Left colon (tissue), 2 donors: ENCODE results near the gene DNAH14. TPM values are rescaled to one million over a fixed set of nuclear protein-coding genes. Genes with fewer than 3 reads are reported as not detected.

Experiments used
- ATAC-seq: fragments of 200-7000 bp; cut with Tn5 transposase; one replicate; pipeline ENCODE4 v1.9.1; 2020; ENCODE audit warnings: mild to moderate bottlenecking, moderate library complexity
- DNase-seq, 2 donors: peaks; one replicate each; pipeline ENCODE4 v3.0.0-alpha.2; 2020
- intact Hi-C, 2 donors: fragments of 100-400 bp; cut with DNase I in 1 of 2; cut with micrococcal nuclease in 1 of 2; formaldehyde crosslinking; loops; one replicate each; pipeline versions ENCODE4 v1.11.2 to v1.14.0; 2022; cut with DNase I, micrococcal nuclease
- total RNA-seq, 2 donors: library from RNA; stranded (reverse); fragmentation: NEBNext Ultra II Directional; extraction: Animal tissue kit (Norgen Biotek cat#: 25700); gene quantifications; one replicate each; pipeline ENCODE4 v1.2.1, GENCODE V29; 2021
- donor health status: DM: no; HTN: no; CAD: no.
- donor health status: DM: yes; HTN: yes; CAD: no.

Gene DNAH14
- total RNA-seq, 2 donors from 2014 or later = 7.2 to 12.3 TPM

DNA sequence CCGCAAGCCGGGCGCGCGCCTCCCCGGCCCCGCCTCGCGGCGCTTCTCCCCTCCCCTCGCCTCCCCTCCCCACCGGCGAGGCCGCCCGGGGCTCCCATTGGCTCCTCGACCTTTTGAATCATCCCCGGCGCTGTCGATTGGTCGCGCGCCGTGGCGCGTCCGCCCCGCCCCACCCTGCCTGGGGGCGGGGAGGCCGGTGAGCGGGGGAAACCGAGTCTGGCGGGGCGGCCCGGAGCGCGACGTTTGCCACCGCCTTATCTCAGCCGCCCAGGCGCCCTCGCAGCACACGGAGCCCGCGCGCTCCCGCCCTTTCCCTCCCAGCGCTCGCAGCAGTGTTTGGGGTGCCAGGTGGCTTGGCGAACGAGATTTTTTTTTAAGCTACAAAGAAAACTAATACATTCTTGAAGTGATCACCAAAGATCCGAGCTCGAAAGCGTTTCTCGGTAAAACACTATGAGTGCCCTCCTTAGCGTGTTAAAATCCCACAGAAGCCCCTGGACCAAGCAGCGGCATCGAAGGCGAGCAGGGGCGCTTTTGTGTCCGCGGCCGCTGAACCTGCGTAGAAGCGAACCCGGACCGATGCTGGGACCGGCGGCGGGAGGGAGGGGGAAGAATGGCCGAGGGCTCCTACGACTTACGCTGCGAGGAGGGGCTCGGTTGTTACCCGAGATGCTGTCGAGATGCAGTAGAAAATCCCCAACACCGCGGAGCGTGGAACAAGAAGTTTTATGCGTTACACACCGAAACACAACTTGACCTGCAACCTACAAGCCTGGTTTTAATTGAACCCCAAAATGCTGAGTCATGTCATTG, 498.8 kb downstream of the DNAH14 start:
- peak; percentile 89 for ATAC-seq
- intact Hi-C loops = no loop called here
- peak; percentile 93 to 95 for DNase-seq

DNA sequence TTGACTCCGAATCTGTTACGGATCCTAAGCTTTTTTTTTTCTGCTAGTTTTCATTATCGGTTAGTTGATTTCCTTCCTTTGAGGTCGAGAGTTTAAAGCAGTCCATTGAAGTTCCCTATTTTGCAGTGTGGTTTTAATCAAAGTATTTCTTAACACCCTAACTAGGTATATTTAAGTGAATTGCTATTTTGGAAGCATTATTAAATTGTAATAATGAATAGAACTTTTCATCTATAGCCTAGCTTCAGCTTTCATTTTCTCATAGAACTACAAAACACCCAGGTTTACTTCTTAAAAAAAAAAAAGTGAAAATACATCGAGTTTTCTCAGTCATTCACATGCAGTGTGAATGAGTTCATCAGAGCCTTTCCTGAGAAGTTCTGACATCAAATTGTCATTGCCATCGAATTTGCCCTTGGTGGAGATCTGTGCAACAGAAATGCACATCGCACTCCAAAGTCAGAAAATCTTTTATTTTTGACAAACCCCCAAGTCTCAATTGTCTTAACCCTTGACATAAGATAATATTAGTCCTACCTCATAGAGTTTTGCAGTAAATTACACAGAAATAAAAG, 499.5 kb downstream of the DNAH14 start:
- intact Hi-C loops = no loop called here
- DNase-seq (no peak), ATAC-seq (no peak)

DNA sequence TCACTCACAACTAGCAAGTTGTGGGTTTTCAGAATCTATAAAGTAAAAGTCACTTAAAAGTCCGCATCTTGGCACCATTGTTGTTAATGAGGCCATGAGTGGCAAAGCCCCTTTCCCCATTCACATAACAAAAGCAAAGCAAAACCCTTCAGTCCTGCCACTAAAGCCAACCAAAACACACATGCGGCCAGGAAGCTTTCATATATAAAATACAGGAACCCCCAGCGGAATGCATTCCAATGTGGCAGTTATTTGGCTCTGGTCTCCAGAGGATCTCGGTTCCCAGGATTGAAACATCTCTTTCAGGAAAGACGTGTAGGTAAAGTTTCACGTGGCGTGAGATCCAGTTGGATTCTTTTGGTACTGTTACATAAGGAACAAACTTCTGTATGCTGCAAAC, 500.8 kb downstream of the DNAH14 start:
- DNase-seq (no peak), ATAC-seq (no peak)
- intact Hi-C loops = no loop called here

DNA sequence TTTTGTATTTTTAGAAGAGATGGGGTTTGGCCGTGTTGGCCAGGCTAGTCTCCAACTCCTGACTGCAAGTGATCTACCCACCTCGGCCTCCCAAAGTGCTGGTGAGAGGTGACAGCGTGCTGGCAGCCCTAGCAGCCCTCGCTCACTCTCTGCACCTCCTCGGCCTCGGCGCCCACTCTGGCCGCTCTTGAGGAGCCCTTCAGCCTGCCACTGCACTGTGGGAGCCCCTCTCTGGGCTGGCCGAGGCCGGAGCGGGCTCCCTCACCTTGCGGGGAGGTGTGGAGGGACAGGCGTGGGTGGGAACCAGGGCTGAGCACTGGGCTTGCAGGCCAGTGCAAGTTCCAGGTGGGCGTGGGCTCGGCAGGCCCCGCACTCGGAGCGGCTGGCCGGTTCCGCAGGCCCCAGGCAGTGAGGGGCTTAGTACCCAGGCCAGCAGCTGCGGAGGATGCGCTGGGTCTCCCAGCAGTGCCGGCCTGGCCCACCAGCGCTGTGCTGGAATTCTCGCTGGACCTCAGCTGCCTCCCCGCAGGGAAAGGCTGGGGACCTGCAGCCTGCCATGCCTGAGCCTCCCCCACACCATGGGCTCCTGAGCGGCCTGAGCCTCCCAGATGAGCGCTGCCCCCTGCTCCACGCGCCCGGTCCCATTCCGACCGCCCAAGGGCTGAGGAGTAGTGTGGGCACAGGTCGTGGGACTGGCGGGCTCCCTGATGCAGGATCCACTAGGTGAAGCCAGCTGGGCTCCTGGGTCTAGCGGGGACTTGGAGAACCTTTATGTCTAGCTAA, 501.8 kb downstream of the DNAH14 start:
- ATAC-seq = no peak
- DNase-seq = no peak
- intact Hi-C loops = no loop called here

DNA sequence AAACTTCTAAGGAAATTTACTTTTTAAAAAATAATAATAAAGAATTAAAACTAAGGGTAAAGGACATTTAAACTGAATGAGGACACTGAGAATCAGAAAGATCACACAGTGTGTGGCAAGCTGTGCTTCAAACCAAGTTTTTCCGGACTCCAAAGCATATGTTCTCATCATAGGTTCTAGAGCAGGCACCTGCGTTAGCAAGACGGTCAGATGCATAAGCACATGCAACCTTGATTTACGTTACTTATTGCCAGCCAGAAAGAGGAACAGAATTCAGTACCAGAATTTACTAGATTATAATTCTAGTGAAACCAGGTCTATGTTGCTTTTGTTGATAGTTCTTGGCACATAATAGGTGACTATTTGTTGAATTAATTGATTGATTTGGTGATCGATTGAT, 504.6 kb downstream of the DNAH14 start:
- intact Hi-C loops = no loop called here
- DNase-seq (no peak), ATAC-seq (no peak)

DNA sequence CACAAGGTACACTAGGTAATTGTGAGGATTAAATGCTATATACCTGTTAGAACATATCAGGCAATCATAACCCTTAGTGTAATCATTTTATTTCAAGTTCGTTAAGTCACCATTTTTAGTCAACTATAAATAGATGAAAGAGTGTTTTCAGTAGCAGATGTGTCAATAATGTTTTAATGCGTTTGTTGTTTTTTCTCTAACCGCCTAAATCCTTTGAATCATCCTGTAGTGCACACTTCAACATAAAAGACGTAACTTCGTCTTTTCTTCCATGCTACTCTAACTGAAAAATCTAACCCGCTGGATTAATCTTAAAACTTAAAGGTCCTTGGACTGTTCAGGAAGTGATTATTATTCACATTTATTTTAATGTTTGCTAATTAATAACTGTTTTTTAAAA, 505.6 kb downstream of the DNAH14 start:
- DNase-seq (no peak), ATAC-seq (no peak)
- intact Hi-C loops = no loop called here

DNA sequence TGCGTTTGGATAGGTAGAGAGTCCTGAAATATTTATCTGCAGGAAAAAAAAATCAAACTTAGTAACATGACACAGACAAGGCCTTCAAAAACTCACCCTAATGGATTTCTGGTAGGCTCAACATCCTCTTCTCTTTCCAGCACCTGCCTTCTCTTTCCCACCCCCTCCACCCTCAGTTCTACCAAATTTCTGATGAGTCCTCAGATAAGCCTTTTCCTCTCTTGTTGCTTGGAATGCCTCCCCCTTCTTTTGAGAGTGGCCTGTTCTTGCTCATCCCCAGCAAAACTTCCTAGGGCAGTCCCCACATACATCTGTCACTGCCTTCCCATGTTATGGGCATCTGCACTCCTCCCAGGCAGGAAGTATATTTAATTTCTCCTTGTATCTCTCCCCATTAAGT, 506.0 kb downstream of the DNAH14 start:
- ATAC-seq (no peak), DNase-seq (no peak)
- intact Hi-C loops = no loop called here

DNA sequence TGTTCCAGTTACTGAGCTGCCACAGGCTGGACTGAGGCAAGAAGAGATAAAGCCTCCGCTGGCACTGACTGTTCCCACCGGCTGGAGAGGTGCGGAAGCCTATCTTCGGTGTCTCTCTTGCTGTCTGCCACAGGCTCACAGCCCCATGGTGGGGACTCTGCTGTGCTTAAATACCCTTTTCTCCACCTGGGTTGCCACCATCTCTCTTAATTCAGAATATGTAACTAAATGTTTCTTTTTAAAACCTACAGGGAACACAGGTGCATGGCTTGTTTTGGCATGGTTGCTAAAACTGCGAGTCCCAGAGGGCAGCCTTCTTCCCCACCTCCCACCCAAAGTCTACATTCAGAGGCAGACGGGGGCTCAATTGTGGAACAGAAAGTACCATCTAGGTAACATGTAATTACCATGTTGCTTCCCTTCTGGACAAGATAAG, 506.5 kb downstream of the DNAH14 start:
- intact Hi-C loops = no loop called here
- ATAC-seq = no peak
- DNase-seq = no peak

DNA sequence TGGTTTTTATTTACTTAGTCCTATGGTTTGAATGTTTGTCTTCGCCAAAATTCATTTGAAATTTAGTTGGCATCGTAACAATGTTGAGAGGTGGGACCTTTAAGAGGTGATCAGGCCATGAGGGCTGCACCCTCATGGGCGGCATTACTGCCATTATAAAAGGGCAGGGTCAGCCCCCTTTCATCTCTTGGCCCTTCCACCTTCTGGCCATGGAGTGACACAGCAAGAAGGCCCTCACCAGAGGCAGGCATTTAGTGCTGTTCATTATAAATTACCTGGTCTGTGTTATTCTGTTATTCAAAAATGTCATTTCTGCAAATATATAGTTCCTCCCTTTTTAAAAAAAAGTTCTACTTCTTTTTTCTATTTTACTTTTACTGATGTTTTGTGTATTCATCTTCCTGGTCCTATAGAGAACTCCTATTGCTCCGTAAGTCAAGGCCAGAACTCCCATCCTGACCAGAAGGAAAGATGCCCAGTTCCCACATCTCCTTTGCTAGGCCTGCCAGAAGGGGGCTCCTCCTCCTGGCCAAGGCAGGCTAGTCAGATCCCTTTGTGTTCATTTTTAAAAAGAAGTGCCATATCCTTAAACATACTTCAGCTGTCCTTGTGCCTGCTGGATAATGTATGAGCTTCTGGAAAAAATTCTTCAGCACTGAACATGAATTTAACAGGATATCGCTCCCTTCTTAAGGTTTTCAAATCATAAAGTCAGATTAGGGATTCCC, 508.4 kb downstream of the DNAH14 start:
- DNase-seq (peak; percentile 43 to 50), ATAC-seq (no peak)
- intact Hi-C loops = no loop called here

DNA sequence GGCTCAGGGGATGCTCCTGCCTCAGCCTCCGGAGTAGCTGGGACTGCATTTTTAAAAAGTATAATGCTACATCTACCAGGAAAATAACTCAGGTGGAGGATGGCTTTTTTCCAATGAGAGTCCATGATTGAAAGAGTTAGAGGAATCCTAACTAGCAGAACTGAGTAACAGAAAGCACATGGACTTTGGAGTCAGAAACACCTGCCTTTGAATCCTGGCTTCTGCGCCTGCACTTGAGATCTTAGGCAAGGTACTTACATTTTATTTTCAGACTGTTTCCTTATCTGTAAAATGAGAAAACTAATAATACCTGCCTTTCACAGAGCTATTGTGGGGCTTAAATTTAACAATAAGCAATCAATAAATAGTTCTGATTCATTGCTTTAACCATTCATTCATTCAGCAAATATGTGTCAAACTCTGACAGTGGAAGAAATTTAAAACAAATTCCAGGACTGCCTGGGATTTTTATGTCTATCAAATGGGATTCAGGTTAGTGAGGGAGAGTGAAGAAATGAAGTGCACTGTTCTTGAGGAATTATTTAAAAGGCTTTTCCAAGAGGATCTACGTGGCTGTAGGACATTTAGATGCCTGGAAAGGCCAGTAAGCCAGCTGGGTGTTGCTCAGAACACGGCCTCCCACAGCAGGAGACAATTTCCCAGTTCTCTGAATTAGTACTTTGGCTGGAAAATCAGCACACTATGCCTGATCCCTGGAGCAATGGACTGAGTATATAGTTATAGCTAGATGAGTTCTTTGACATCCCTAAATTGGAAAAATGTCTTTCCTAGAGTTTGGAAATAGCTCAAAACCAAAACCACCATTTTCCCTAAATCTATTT, 511.1 kb downstream of the DNAH14 start:
- ATAC-seq (peak; percentile 44), DNase-seq (peak; percentile 30 to 64)
- intact Hi-C loops = no loop called here

DNA sequence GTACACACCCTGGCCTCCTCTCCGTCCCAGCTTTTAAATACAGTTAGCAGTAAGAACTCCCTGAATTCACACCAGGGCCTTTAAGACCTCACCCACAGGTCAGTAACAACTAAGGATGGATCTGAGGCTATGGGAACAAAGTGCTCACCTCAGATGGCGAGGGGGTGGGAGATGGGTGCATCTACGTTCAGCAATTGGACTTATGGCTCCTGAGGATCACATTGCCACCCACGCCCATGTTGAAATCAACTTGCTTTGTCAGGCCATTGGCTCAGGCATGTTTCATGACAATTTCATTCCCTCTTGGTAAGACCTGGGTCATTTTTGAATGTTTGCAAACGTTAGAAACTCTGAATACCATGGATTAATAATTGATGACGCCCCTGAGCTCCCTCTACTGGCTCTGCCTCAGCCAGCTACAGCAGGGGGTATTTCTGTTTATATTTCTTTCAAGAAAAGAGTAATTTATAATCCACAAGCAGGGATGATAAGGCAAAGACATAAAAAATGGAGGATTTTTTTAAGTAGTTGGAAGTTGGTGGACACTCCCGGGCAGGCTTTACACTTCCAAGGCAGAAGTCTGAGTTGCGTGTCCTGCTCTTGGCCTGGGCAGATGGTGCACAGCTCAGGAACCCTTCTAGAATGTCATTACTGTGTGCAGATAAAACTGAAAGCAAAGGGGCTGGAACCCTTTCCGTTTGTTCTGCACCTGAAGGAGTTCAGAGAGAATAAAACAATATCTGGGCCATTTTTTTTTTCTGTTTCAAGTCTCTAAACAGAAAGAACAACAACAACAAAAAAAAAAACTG, 512.0 kb downstream of the DNAH14 start:
- ATAC-seq (peak; percentile 58), DNase-seq (peak; percentile 76 to 86)
- intact Hi-C loops = no loop called here

DNA sequence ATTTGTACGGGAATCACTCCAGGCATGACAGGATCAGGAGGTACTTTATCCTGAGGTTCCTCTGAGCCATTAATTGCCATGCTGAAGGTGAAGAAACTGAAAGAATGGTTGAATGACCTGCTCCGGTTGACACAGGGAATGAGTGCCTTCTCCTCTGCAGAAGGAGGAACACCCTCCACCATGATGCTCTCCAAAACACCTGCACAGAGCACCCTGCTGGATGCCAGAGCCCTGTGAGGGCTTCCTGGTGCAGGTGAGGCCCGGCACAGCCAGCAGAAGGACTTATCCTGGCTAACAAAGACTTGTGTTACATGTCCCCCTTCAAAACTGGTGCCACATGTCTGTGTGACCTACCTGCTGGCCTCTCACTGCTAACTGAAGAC, 512.6 kb downstream of the DNAH14 start:
- intact Hi-C loops = no loop called here
- no peak for DNase-seq

DNA sequence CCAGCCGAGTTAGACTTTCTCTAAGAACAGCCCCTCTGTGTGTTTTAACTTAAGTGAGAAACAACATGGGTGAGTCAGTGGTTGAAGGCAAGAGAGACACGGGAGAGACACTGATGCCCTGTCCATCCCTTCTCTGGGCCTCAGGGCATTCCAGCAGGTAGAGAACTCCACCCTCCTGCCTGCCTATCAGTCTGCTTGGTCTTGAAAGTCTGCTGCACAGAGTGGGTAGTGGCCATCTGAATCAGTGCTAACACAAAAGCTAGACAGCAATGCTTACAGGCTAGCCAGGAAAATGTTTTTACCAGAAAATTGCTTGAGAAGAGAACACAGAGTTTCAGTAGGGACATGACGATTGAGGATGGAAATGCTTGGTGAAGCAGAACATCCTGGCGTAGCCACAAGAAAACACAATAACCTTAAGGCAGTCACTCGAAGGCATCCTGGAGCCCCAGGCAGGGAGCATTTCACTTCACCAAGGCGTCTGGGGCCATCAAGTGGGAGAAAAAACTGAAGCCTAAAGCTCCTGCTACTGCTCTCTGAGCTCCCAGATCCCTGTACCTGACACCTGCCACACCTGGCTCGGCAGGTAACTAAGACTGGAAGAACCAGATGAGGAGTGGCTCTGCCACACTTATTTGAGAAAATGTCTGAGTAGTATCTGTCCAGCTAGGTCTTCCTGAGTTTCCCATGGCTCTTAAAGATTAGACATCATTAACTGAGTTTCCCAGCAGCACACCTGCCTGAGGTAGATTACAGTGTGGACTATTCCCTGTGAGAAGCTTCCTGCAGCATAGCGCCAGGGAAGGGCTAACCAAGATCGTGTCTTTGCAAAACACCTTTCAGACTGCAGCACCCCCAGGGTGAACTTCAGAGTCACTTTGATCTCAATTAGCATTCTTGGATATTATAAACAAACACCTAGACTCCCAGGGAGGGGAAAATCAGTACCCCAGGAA, 516.4 kb downstream of the DNAH14 start:
- intact Hi-C loops = no loop called here
- DNase-seq (peak in 1 of 2 donors; percentile 43), ATAC-seq (peak; percentile 31)

More for the DNA sequence above, 512.6 kb downstream of the DNAH14 start:
- ATAC-seq = no peak

DNA sequence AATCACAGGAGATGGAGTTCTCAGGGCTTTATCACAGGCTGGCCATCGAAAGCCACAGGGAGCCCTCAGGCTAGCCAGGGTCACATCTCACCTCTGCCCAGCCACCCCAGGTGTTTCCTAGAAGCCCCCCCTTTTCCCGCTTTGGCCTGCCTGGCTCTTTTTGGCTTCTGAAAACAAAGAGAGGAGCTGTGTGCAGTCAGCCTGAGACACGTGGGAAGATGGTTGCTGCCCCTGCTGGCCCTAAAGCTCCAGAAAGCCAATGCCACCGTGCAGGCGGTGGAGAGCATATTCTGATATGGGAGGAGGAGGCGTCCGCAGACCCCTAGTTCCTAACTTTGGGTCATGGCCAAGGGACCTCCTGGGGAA, 517.1 kb downstream of the DNAH14 start:
- no peak for ATAC-seq
- peak in 1 of 2 donors; percentile 30 for DNase-seq
- intact Hi-C loops = no loop called here

DNA sequence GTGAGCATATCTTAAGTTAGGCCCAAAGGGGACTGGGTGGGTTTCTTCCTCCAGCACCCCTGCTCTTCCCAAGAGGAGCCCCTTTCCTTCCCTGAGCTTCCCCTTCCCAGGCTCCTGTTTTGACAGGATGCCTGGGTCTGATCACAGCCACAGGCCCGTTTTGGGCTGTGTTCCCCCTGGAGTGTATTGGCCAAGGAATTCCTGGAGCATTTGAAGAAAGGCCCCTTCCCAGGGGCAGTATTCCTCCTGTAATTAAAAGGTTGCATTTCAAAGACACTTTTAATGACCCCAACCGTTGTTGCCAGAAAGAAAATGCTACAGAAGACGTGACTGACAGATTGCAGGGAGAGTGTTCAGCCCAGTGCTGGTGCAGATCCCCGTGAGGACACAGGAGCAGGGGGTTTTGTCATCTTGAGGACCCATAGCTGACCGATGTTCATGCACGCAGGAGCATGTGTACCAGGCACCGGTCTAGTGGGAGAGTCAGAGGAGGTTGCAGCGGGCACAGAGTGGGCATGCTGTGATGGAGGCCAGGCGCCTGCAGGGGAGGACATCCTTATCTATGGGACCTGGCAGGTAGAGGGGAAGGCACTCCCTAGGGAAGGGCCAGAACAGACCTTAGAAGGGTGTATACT, 517.6 kb downstream of the DNAH14 start:
- DNase-seq = peak in 1 of 2 donors; percentile 26
- intact Hi-C loops = no loop called here

DNA sequence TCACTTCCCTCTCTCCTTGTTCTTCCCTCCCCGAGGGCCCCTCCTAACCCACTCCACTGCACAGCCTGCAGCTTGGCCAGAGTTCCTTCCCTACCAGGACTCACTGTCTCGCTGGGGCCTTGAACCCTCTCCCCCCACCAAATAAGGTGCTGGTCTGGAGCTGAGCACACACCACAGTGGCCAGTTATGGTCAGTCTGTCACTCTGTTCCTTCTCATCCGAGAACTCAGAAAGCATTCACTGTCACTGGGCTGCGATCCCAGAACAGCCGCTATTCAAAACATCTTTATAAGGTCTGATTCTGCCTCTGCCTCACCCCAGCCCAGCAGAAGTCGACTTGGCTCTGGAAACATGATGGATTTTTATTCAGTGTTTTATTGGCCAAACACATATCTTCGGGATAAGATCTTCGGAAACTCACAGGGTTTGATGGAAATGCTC, 518.2 kb downstream of the DNAH14 start:
- intact Hi-C loops = no loop called here
- peak; percentile 34 to 85 for DNase-seq
- no peak for ATAC-seq

More for the DNA sequence above, 517.6 kb downstream of the DNAH14 start:
- ATAC-seq = no peak
